GM19035 (cell line): Measurements from ENCODE around the gene GLIPR1.
"Not testable (repeated sequence)": the region's sequence is repeated elsewhere in the genome, so short reads cannot be mapped to it uniquely, and the experiment has no call there.

Experiments
- ATAC-seq: cut with Tn5 transposase; IDR thresholded peaks from one replicate; pipeline ENCODE4 v1.9.1; 2021; ENCODE audit not compliant: unreplicated experiment

GLIPR1 gene

DNA sequence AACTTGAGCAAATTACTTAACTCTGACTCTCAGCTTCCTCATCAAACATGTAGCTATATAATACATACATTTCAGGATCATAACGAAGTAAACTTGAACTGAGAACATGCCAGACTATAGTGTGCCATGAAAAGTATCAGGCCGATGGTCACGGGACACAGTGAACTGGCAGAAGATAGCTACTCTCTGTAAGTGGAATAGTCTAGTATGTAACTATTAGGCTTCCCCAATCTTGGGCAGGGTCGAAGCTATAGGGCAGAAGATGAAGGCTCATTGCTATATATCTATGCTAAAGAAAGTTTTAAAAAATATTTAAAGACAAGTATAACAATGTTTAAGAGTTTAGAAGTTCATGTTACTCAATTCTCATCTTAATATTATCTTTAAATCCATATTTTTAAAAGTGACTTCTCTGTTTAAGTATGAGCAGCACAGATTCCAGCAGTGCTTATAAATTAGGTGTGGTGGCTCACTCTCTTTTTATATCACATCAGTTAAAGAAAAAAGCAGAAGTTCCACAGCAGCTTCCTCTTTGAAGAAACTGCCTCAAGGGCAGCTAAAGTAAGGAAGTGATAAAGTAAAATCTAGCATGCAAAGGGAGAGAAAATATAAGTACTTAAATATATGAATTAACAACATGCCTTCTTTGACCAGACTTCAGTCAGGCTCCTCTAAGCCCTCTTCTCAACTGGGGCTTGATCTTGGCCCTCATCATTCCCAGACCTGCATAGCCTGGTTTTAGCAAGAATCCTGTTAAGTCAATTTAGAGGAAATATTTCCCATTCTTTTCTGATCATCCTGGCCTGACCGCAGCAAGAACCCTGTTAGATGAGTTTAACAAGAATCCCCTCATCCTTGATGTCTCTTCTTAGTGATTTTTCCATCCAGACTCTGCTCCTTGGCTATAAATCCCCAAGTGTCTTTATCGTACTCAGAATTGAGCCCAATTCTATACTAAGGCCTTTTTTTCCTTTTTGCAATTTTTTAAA is 8.4 kb upstream of the GLIPR1 start:
- no peak for ATAC-seq

DNA sequence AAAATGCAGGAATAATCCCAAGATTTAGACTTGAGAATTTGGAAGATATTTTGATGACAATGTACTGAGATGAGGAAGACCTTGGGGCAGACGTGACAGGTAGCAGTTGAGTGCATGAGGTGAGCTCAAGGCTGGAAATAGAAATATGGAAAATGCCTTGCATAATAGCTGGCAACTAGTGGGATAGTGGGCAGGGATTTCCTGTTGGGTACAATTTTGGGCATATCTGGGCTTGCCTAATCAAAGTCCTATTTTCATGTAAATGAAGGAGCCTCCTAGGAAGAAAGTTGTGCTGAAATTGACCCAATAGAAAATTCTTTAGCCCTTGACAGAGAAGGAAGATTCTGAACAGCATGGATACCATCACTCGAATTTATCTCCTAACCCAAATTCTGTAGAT is 6.4 kb upstream of the GLIPR1 start:
- no peak for ATAC-seq

DNA sequence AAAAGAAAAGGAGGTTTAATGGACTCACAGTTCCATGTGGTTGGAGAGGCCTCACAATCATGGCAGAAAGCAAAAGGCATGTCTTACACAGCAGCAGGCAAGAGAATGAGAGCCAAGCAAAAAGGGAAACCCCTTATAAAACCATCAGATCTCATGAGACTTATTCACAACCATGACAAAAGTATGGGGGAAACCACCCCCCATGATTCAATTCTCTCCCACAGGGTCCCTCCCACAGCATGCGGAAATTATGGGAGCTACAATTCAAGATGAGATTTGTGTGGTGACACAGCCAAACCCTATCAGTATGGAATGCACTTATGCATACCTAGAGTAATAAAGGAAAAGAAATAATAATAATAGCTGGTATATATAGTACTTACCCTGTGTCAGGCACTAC is 4.5 kb upstream of the GLIPR1 start:
- ATAC-seq = no peak

DNA sequence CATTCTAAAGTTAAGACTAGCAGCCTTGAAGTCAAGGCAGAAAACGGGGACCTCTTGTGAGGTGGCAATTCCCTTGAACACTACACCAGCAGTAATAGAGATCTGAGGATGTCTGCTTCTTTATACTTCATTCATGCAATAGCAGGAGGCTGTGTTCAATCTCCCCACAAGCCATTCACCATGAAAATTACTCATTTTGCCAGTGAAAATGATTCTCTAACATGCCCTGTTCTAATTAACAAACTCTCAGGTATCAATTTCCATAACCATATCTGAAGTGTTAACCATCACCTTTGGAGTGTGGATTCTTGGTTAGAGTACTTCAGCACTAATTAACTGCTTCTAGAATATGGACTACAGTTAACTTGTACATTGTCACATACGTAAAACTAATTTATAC is 3.4 kb upstream of the GLIPR1 start:
- no peak for ATAC-seq

DNA sequence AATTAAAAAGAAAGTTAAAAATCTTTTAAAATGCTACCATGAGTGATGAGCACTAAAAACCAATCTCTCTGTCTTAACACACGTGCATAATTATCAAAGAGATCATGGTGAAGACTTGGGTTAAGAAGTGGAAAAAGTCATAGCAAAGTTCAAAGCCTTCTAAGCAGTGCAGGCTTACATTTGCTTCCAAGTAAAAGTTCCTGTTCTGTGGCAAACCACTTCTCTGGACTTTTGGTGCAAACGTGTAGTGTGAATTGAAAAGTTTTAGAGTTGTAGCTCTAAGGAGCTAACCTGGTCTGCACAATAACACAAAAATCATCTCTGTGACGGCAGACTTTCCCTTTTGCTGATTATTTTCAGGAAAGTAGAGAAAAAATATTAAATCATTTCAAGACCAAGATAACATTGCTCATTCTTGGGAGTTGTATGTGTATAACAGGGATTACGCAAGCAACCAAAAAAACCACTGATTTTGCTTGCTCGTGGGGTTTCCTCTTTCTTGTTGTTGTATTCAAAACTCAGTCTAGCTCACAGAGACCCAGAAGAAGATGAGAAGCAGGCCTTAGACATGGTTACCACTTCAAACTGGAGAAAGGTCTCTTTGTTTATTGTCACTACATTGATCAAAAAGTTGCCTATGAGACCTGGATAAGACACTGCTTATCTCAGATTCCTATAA is 2.3 kb upstream of the GLIPR1 start:
- no peak for ATAC-seq

DNA sequence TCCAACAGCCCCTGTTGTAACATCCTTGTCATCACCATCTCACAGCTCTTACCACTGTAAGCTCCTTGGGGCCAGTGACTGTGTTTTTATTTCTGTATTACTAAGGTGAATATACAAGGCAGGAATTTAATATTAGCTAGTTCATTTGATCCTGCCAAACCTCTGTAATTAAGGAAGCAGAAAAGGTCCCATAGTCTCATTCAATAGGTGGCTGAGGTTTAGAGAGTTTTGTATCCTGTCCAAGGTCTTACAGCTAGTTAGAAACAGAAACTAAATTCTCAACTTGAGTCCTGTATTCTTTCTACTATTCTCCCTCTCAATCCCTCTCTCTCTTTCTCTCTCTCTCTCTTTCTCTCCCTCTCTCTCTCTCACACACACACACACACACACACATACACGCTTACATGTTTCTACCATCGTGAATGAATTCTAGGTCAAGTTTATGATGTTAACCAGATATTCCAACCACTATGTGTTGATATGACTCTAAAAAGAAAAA is 543 bp upstream of the GLIPR1 start:
- peak; percentile 34 for ATAC-seq

DNA sequence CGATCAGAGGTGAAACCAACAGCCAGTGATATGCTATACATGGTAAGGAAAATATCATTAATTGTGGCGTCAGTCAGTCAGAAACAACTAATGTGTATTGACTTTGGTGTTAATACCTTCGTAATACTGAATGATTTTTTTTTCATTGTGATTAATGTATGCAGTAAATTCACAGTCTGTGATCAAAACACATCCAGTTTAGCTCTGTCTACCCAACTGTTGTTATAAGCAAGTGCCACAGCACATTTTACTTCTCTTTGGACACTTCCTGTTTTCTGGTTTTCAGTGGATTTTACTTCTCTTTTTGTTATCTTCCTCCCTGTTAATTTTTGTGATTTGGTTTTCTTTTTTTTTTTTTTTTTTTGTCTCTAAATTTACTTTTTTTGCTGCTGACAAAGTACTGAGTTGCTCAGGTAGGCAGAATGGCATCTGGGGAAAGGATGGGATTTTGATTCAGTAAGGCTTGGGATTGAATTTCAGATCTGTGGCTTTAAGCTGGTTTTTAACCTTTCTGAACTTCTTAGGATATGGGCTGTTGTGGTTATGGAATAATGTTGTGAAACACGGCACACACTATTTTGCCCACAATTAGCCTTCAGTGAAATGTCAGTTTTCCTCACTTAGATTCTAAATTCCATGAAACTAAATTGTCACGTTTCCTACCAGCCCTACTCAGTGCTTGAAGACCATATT is 604 bp downstream of the GLIPR1 start:
- peak; percentile 24 for ATAC-seq

DNA sequence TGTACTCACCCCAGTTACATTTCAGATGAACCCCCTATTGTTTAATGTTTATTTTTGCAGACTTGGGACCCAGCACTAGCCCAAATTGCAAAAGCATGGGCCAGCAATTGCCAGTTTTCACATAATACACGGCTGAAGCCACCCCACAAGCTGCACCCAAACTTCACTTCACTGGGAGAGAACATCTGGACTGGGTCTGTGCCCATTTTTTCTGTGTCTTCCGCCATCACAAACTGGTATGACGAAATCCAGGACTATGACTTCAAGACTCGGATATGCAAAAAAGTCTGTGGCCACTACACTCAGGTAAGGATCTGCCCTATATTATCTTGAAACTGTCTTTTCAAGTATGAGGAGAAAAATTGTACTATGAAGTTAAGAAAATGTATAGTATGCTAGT is 1.2 kb downstream of the GLIPR1 start:
- no peak for ATAC-seq

DNA sequence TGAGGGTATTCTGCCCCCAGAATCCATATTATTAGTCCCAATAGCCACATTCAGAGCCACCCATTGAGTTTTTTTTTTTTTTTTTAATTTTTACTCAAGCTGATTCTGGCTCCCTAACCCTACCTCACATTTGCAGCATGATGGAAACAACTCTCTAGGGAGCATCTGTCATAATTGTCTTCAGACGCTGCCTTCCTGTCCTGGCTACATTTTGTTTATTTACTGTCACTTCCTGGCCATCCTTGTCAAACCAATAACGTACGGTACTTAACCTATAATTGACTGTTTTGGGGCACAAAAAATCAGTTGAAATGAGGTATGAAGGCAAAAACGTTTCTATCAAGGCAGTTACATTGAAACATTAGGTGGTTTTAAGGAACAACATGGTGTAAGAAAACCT is 2.1 kb downstream of the GLIPR1 start:
- no peak for ATAC-seq

DNA sequence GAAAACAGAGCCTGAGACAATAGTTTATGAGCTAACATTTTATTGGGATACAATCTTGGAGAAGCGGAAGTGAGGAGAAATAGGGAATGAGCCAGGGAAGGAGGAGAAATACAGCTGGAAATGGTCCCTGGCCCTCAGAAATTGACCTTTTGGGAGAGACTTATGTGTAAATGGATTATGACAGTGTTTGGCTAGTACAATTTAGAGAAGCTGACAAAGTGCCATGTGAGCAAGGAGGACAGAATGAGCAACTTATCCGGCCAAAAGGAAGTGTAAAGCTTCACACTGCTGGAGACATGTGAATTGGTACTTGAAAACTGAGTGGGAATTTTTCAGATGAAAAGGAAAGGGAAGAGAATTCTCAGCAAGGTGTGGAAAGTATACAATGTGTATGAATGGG is 2.9 kb downstream of the GLIPR1 start:
- no peak for ATAC-seq

DNA sequence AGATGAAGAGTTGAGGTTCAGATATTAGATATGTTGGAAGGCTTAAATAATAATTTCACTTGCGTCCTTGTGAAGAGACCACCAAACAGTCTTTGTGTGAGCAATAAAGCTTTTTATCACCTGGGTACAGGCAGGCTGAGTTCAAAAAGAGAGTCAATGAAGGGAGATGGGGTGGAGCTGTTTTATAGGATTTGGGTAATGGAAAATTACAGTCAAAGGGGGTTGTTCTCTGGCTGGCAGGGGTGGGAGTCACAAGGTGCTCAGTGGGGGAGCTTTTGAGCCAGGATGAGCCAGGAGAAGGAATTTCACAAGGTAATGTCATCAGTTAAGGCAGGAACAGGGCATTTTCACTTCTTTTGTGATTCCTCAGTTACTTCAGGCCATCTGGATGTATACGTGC is 3.9 kb downstream of the GLIPR1 start:
- not testable (repeated sequence) for ATAC-seq

DNA sequence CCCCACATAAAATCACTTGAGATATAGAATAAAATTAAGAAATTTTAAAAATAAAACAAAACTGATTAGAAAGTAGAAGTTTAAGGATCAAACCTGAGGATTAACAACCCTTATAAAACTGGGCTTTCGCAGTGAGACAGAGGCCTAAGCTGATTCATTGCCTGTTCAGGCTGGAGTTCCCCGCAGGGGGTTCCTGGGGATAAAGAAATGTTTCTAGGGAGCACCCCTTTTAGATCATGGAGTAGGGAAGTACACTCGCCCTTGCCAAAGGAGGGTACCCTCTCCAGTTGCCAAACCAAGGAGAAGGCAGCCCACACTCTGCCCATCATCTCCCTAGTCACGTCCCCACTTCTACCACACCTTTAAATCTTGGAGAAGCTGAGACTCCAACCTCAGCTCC is 6.8 kb downstream of the GLIPR1 start:
- ATAC-seq = no peak

DNA sequence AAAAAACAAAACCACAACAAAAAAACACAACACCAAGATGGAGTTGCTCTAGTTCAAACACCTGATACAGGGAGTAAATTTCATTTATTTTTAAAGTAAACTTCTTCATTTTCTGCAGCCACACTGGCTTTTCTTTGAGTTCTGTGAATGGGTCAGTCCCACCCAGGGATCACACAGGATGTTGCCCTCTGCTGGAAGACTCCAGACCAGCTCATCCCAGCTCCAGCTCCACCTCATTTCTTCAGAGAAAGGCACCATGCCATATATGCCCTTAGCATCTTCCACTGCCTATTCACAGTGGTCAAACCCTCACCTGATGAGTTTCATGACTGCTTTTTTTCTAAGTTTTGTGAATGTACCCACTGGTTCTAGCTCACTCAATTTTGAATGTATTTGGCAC is 8.0 kb downstream of the GLIPR1 start:
- ATAC-seq = no peak

DNA sequence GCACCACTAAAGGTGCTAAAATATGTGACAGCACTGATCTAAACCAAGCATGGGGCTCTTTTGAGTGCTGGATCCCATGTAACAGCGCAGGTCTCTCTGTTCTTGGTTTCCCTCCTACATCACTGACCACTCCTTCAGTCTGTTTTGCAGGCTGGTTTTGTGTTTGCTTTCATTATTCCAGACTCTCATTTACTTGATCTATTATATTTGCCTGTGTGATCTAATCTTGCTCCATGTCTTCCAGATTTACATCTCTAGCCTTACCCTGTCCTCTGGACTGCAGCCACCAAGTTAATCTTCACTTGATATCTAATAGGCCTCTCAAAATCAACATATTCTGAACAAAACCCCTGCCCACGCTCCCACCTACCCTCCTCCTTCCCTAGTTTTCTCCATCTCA is 8.6 kb downstream of the GLIPR1 start:
- no peak for ATAC-seq

DNA sequence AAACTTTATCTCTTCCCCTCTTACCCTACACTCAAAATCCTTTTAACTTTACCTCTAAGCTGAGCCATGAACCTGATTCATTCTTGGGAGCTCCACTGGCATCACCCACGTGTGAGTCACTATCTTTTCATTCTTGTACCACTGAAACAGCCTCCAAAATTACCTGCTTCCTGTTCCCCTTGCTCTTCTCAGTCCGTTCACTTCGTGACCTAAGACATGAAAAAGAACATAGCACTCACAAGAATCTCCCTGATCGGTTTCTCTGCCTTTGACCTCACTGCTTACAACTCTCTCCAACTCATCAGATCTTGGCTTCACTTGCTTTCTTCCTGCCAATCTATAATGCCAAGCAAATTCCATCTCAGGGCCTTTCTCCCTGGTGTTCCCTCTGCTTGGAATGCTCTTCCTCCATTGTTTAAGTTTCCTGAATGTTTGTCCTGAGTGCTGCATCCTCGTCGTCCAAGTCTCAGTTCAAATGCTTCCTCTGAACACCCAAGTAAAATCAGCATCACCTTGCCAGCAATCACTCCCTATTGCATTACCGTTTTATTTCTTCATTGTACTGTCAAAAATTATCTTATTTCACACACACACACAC is 9.2 kb downstream of the GLIPR1 start:
- ATAC-seq = peak; percentile 69

DNA sequence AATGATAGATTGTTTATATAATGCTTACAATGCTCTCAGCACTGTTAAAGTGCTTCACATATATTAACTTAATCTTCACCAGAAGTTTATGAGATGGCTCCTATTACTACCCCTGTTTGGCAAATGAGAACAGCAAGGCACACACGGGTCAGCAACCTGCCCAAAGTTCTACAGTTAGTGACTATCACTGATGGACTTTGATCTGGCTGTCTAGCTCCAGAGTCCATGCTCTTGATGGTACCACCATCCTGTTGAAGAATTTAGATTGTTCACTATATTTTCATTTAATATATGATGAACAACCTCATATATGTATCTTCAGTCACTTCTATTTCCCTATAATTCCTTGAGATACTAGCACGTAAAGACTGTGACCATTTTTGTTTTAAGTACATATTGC is 10.6 kb downstream of the GLIPR1 start:
- no peak for ATAC-seq

DNA sequence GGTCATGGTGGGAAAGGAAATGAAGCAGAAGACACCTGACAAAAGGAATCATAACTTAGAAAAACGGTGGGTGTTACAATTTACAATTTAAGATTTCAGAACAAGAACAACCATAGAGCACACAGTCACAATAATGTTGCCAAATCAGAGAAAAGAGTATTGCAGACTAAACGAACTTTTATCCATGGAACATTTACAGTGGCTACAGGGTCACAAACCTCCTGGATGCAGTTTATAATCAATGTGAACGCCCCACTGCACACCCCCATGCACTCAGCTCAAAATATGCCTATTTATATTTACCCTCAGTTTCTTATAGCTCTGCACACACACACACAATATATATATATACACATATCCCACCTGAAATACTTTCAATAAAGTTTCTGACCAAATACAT is 22.9 kb downstream of the GLIPR1 start:
- no peak for ATAC-seq

DNA sequence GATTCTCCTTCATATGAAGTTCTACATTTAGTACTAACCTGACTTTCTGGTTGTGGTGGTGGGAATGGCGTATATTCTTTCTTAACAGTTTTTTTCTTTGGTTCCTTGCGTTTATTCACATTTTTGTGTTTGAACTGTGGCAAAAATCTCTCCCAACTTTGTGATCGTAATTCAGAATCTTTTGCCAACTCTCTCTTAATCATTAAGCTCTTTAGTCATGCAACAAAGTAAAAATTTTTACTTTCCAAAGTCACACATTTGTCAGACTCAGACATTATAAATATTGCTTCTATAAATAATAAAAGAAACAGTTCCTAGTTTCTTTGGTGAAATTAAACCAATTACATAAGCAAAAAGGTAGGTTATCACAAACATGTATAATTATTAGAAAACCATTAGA is 23.3 kb downstream of the GLIPR1 start:
- ATAC-seq = no peak

DNA sequence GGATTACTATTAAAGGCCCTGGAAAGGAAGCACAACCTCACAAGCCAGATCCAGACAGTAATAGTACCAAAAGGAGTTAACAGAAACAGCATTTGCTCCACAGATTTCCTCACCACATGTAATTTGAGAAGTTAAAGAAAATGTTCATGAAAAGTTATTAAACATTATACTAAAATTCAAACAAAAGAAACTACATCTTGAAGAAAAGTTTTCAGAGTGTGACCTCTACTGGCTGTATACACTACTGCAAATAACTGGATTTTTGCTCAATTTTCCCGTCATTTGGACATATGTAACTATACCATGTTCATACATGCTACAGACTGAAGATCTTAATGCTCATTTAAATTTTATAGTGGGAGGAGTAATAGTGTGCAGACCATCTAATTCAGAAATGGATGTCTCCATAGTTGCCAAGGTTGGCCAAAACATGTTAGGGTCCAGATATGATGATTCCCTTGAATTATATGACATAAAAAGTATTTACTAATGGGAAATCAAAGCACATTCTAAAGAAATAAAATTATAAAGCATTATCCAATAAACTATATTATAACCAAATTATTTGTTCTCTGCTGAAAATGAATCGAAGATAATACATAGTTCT is 25.3 kb downstream of the GLIPR1 start:
- peak; percentile 48 for ATAC-seq

DNA sequence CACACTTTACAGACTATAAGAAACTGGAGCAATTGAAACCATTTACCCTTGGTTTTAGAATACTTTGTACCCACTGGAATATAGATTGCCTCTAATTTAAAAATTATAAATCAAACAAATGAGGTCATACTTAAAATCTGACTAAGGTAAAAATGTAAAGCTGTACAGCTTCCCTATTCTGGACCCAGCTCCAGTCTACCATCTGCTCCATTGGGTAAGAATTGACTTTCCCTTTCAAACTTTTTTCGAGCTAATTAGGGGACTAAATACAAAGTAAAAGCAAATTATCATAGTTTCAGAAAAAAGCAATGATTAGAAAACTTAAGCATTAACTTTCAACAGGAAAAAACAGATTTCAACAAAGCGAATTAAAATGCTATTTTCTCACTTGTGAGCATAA is 26.5 kb downstream of the GLIPR1 start:
- no peak for ATAC-seq

DNA sequence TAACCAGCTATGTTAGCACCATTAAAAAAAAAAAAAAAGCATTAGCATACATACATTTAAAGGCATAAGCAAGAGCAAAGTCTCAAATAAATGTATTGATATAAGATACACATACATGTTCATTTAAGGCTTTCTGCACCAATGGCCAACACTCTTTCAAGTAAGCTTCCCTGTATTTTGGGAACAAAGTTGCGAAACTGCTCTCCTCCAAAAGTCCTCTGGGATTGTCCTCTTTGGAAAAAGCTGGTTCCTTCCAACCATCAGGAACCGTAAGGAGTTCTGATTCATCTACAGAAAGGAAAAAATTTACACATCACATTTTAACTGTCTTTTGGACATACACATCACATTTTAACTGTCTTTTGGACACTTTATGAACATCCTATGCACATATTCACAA is 27.6 kb downstream of the GLIPR1 start:
- no peak for ATAC-seq
